AG04449 (cell line): Measurements from ENCODE around the gene ADAMTS15.

Experiments used
- CTCF ChIA-PET: fragments of 350-600 bp; formaldehyde crosslinking; extraction: SDS; loops from one replicate; lab custom pipeline; 2021; ENCODE audit warnings: antibody characterized with exemption; lab: Yijun Ruan, JAX
- POLR2A ChIA-PET: fragments of 400-600, 350-600 bp; formaldehyde crosslinking; extraction: SDS; loops from one replicate; lab custom pipeline; 2020; ENCODE audit warnings: antibody characterized with exemption, inconsistent platforms; lab: Yijun Ruan, JAX
- DNase-seq: peaks from one replicate; pipeline ENCODE4 v3.0.0-alpha.2; 2010; ENCODE audit warnings: low read depth, low spot score
- H3K4me3 ChIP-seq: 2 replicates; pipeline ENCODE4 v1.5.1; 2011; ENCODE audit warnings: low read depth, mild to moderate bottlenecking, control low read depth, low read length
- CTCF ChIP-seq: IDR thresholded peaks from one replicate; pipeline ENCODE4 v1.5.1; 2011; ENCODE audit warnings: mild to moderate bottlenecking, moderate library complexity, low read length, control low read depth, inconsistent platforms; ENCODE audit not compliant: insufficient read depth; ENCODE audit errors: missing control alignments

Gene ADAMTS15

DNA sequence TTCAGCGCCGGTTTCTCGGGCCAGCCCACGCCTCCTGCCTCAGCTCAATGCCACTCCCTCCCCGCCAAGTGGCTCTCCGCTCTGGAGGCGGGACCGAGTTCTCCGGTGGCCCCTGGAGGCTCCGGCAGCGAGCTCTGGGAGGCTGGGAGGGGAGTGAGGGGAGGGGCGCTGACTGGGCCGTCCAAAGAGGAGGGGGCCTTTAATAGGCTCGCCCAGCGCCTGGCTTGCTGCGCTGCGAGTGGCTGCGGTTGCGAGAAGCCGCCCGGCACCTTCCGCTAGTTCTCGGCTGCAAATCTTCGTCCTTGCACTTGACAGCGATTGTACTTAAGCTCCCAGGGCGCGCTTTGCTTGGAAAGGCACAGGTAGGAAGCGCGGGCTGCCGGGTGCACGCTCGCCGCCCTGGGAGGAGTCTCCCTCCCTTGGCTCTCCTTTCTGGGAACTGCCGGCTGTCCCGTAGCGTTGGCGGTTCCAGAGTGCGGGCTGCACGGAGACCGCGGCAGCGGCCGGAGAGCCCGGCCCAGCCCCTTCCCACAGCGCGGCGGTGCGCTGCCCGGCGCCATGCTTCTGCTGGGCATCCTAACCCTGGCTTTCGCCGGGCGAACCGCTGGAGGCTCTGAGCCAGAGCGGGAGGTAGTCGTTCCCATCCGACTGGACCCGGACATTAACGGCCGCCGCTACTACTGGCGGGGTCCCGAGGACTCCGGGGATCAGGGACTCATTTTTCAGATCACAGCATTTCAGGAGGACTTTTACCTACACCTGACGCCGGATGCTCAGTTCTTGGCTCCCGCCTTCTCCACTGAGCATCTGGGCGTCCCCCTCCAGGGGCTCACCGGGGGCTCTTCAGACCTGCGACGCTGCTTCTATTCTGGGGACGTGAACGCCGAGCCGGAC is at the start of gene ADAMTS15:
Gene ADAMTS15, plus strand, starts transcription at position 230 of the 894 bp plus-strand sequence. Its CDS starts 329 bp downstream, at position 559.
- CTCF ChIA-PET: interaction anchor here (1.2 to 21.6 kb wide), 5 partner anchors 14 to 416 kb away, joined by 3 to 1136 read pairs (median 4); no protein-coding TSS in a partner anchor
- no peak for DNase-seq
- TF ChIP-seq CTCF: no peak
- H3K4me3 ChIP-seq: peak within 1 kb of the TSS; percentile 66
- POLR2A ChIA-PET: no interaction called here

DNA sequence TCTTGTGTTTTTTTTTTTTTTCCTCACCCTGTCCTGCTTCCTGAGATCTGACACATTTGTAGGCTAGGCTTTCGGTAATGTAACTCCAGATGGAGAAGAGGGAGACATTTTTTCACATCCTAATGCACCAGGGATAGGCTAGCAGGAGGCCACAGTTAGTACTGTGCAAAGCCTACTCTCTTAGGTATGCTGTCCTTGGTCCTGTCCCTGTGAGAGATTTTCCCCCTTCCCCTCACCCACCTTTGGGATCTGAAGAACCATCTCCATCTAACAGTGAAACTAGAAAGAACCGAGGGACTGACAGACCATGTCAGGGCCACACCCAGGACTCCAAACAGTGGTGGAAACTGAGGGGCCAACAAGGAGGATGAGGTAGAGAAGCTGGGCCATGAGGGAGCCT is 49.2 kb upstream of the ADAMTS15 start:
- no peak overlapping the region for H3K4me3 ChIP-seq
- TF ChIP-seq CTCF: no peak
- CTCF ChIA-PET: interaction anchor here (1.5 to 3.6 kb wide), 2 partner anchors 9 to 17 kb away, joined by 3 to 21 read pairs; no protein-coding TSS in a partner anchor
- no peak for DNase-seq
- POLR2A ChIA-PET: no interaction called here

GRCh38 chr11:130400781-130401483 is 47.5 kb upstream of the ADAMTS15 start:
- TF ChIP-seq CTCF: no peak
- DNase-seq: peak; percentile 41
- CTCF ChIA-PET: interaction anchor here (1.1 to 3.6 kb wide), 2 partner anchors 10 to 462 kb away, joined by 3 to 21 read pairs; no protein-coding TSS in a partner anchor
- POLR2A ChIA-PET: no interaction called here
- no peak overlapping the region for H3K4me3 ChIP-seq

DNA sequence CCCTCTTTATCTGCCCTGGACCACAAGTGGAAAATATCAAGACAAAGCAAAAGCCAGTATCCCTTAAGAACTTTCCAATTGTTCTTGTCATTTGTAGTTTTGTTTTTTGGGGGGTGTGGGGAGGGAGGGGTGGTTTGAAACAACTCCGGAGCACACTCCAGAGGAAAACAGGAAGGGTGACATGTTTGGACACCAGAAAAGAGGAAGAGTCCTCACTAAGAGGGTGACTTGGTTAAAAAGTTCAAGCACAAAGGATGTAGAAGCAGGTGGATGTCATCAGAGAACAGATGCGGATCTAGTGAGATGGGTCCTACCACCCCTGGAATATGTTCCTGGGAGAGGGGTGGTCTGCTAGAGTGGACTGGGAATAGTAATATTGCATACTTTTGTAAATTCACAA is 45.9 kb upstream of the ADAMTS15 start:
- H3K4me3 ChIP-seq: no peak overlapping the region
- POLR2A ChIA-PET: interaction anchor here (0.7 kb wide), 1 partner anchor 19 kb away, joined by 3 read pairs; no protein-coding TSS in a partner anchor
- CTCF ChIA-PET: interaction anchor here (0.8 to 1.5 kb wide), 4 partner anchors 12 to 460 kb away, joined by 3 to 4 read pairs (median 4); no protein-coding TSS in a partner anchor
- TF ChIP-seq CTCF: no peak
- DNase-seq: no peak

DNA sequence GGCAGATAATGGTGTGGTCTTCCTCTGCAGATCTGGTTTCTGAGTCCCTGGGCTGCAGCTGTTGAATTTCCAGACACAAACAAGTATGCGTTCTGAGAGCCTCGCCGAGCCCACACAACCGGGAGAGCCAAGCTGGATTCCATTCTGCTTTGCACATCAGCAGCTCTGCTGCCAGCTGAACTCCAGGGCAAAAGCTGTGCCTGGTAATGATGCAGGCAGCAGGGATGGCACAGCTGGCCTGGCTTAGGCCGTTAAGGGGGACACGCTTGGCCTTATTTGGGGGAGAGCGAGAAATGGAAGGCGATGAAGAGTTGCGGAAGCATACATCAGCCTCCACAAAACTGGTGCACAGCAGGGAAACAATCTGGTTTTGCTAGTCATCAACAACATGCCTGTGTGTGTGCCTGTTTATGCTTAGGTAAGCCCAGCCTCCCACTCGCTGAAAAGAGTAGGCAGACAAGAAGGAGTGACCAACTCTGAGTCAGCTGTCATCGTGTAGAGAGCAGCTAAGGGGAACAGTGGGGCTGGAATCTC is 45.1 kb upstream of the ADAMTS15 start:
- POLR2A ChIA-PET: interaction anchor here (0.7 kb wide), 1 partner anchor 20 kb away, joined by 3 read pairs; no protein-coding TSS in a partner anchor
- peak overlapping the region; percentile 35 for H3K4me3 ChIP-seq
- peak; percentile 49 for DNase-seq
- no peak for TF ChIP-seq CTCF
- CTCF ChIA-PET: interaction anchor here (0.8 to 1.5 kb wide), 4 partner anchors 13 to 459 kb away, joined by 3 to 4 read pairs (median 4); no protein-coding TSS in a partner anchor
